ENCODE results near the gene ZDHHC17. TPM values are rescaled to one million over a fixed set of nuclear protein-coding genes. Genes with fewer than 3 reads are reported as not detected.

Gene ZDHHC17
- total RNA-seq, 1 donor from 2014 or later, result 23.6 TPM

- DNase-seq (ENCODE audit: low read depth), result no peak
- TF ChIP-seq CTCF (conservative IDR thresholded peaks at IDR 0.05; ENCODE audit: low read depth, low read length), result no peak
- no peak overlapping the region for H3K4me3 ChIP-seq (ENCODE audit: low read depth, low read length)
Measured at GRCh38 chr12:76784600-76785051, 20.7 kb downstream of the ZDHHC17 start.

GRCh38 chr12:76785407-76785806, 21.5 kb downstream of the ZDHHC17 start:
- no peak overlapping the region for H3K4me3 ChIP-seq (ENCODE audit: low read depth, low read length)
- TF ChIP-seq CTCF (conservative IDR thresholded peaks at IDR 0.05; ENCODE audit: low read depth, low read length), result no peak
- DNase-seq (ENCODE audit: low read depth), result no peak

GRCh38 chr12:76786986-76787385, 23.1 kb downstream of the ZDHHC17 start:
- no peak overlapping the region for H3K4me3 ChIP-seq (ENCODE audit: low read depth, low read length)
- DNase-seq (ENCODE audit: low read depth), result no peak
- TF ChIP-seq CTCF (conservative IDR thresholded peaks at IDR 0.05; ENCODE audit: low read depth, low read length), result no peak

GRCh38 chr12:76787689-76788088, 23.8 kb downstream of the ZDHHC17 start:
- no peak for DNase-seq (ENCODE audit: low read depth)
- TF ChIP-seq CTCF (conservative IDR thresholded peaks at IDR 0.05; ENCODE audit: low read depth, low read length), result no peak
- no peak overlapping the region for H3K4me3 ChIP-seq (ENCODE audit: low read depth, low read length)

GRCh38 chr12:76789335-76790050, 25.6 kb downstream of the ZDHHC17 start:
- DNase-seq (ENCODE audit: low read depth), result no peak
- no peak for TF ChIP-seq CTCF (conservative IDR thresholded peaks at IDR 0.05; ENCODE audit: low read depth, low read length)
- no peak overlapping the region for H3K4me3 ChIP-seq (ENCODE audit: low read depth, low read length)

GRCh38 chr12:76790564-76791552, 26.9 kb downstream of the ZDHHC17 start:
- DNase-seq (ENCODE audit: low read depth), result no peak
- no peak overlapping the region for H3K4me3 ChIP-seq (ENCODE audit: low read depth, low read length)
- peak; percentile 54 for TF ChIP-seq CTCF (conservative IDR thresholded peaks at IDR 0.05; ENCODE audit: low read depth, low read length)

Measured in epithelial cell of proximal tubule (primary cell).